ENCODE data around the gene POLR2E. TPM values are rescaled to one million over a fixed set of nuclear protein-coding genes. Genes with fewer than 3 reads are reported as not detected.

The POLR2E gene
- total RNA-seq, 1 donor from 2014 or later, result 267 TPM

DNA sequence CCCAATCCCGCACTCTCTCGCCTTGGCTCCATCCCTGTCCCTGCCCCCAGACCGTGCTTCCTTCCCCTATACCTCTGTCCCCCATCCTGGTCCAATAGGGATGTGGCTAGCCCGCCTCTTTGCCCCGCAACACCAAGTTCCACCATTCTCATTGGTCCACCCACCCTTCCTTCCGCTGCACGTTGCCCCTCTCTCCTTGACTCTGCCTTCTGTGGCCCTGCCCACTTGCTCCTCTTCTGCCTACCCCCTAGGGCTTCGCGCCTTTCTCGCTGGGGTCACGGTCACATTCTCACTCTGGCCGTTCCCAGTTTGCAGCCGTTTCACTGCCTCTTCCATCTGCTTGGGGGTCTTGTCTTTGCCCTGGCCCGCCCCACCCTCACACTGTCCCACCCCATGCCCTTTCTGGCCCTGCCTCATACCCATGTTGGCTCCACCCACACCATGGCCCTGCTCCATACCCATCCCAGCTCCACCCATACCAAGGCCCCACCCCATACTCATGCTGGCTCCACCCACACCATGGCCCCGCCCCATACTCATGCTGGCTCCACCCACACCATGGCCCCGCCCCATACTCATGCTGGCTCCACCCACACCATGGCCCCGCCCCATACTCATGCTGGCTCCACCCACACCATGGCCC lies 32.7 kb downstream of the POLR2E start:
- Histone ChIP-seq H3K36me3 (ENCODE audit: control insufficient read depth, insufficient read depth, low read length) (peaks cover 1% of the 10 kb centered on the region), H3K4me3 (ENCODE audit: low read depth, low read length) (no peak overlapping the region), H3K27me3 (ENCODE audit: control insufficient read depth, insufficient read depth, low read length) (peaks cover 19% of the 10 kb centered on the region)
- DNase-seq (ENCODE audit: low read depth), result no peak
- TF ChIP-seq, protein P1, sequence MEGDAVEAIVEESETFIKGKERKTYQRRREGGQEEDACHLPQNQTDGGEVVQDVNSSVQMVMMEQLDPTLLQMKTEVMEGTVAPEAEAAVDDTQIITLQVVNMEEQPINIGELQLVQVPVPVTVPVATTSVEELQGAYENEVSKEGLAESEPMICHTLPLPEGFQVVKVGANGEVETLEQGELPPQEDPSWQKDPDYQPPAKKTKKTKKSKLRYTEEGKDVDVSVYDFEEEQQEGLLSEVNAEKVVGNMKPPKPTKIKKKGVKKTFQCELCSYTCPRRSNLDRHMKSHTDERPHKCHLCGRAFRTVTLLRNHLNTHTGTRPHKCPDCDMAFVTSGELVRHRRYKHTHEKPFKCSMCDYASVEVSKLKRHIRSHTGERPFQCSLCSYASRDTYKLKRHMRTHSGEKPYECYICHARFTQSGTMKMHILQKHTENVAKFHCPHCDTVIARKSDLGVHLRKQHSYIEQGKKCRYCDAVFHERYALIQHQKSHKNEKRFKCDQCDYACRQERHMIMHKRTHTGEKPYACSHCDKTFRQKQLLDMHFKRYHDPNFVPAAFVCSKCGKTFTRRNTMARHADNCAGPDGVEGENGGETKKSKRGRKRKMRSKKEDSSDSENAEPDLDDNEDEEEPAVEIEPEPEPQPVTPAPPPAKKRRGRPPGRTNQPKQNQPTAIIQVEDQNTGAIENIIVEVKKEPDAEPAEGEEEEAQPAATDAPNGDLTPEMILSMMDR (IDR thresholded peaks at IDR 0.05; ENCODE audit: insufficient read depth, low read length, poor library complexity, severe bottlenecking), result no peak

DNA sequence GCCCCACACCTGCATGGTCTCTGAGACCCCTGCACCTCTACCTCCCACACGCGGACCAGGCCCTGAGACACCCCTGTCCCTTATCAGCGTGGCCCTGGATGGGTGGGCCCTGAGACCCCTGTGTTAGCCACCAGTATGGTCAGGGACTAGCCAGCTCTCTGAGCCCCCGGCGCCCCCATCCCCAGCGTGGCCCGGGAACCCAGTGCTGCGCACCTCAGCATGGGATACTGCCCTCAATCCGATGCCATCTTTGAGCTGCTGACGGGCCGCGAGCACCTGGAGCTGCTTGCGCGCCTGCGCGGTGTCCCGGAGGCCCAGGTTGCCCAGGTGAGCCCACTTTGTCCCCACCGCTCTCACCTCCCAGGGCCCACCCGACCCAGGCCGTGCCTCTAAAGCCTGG lies 33.2 kb downstream of the POLR2E start:
- no peak for DNase-seq (ENCODE audit: low read depth)
- peaks cover 1% of the 10 kb centered on the region for H3K36me3 ChIP-seq (ENCODE audit: control insufficient read depth, insufficient read depth, low read length)
- TF ChIP-seq, protein P1 (IDR thresholded peaks at IDR 0.05; ENCODE audit: insufficient read depth, low read length, poor library complexity, severe bottlenecking), result no peak
- no peak overlapping the region for H3K4me3 ChIP-seq (ENCODE audit: low read depth, low read length)
- peaks cover 14% of the 10 kb centered on the region for H3K27me3 ChIP-seq (ENCODE audit: control insufficient read depth, insufficient read depth, low read length)

DNA sequence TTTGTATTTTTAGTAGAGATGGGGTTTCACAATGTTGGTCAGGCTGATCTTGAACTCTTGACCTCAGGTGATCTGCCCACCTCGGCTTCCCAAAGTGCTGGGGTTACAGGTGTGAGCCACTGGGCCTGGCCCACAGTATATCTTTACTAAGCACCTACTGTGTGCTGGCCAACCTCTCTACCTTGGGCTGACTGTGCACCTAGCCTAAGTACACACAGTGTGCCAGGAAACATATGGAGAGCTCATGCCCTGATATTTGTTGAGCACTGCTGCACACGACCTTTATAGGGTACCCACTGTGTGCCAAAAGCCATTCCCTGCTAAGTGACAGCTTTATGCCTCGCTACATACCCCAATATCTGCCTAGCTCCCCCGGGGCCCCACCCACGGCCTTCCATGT lies 34.5 kb downstream of the POLR2E start:
- TF ChIP-seq, protein P1 (IDR thresholded peaks at IDR 0.05; ENCODE audit: insufficient read depth, low read length, poor library complexity, severe bottlenecking), result no peak
- Histone ChIP-seq H3K4me3 (ENCODE audit: low read depth, low read length) (no peak overlapping the region), H3K36me3 (ENCODE audit: control insufficient read depth, insufficient read depth, low read length) (peaks cover 1% of the 10 kb centered on the region), H3K27me3 (ENCODE audit: control insufficient read depth, insufficient read depth, low read length) (peaks cover 11% of the 10 kb centered on the region)
- no peak for DNase-seq (ENCODE audit: low read depth)

DNA sequence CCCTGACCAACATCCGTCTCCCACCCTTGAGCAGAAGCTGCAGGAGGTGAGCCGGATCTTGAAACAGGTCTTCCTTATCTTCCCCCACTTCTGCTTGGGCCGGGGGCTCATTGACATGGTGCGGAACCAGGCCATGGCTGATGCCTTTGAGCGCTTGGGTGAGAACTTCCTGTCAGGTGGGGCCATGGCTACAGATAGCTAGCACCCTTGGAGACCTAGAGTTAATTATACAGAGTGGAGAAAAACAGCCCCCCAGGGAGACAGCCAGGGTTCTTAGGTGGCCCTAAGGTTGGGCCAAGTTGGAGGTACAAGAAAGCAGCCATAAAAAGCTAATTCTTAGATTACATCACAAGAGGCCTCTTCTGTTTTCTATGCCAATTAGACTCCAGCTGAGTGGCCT lies 37.1 kb downstream of the POLR2E start:
- no peak for DNase-seq (ENCODE audit: low read depth)
- TF ChIP-seq, protein P1 (IDR thresholded peaks at IDR 0.05; ENCODE audit: insufficient read depth, low read length, poor library complexity, severe bottlenecking), result no peak
- peaks cover 3% of the 10 kb centered on the region for H3K36me3 ChIP-seq (ENCODE audit: control insufficient read depth, insufficient read depth, low read length)
- no peaks in the 10 kb centered on the region for H3K27me3 ChIP-seq (ENCODE audit: control insufficient read depth, insufficient read depth, low read length)
- no peak overlapping the region for H3K4me3 ChIP-seq (ENCODE audit: low read depth, low read length)

DNA sequence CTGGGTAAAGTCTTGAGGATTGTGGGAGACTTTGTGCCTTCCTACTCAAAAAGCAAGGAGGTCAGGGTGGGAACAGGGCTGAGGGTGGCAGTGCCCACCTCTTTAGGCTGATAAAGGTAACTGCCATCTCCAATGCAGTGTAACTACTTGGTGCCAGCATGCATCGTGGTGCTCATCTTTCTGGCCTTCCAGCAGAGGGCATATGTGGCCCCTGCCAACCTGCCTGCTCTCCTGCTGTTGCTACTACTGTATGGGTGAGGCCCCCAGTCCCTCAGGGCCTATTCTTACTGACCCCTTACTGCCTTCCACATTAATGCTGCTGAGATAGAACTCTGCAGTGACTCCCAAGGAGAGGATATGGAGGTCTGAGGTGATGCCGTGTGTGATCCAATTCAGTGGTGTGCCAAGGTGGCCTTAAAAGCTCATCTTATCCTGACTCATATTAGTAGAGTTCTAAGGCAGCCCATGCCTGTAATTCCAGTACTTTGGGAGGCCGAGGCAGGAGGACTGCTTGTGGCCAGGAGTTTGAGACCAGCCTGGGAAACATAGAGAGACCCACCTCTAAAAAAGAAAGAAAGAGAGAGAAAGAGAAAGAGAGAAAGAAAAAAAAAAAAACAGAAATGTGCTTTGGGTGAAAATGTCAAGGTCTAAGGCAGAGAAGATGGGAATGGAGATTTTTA lies 37.9 kb downstream of the POLR2E start:
- TF ChIP-seq, protein P1 (IDR thresholded peaks at IDR 0.05; ENCODE audit: insufficient read depth, low read length, poor library complexity, severe bottlenecking), result no peak
- DNase-seq (ENCODE audit: low read depth), result no peak
- Histone ChIP-seq H3K27me3 (ENCODE audit: control insufficient read depth, insufficient read depth, low read length) (no peaks in the 10 kb centered on the region), H3K36me3 (ENCODE audit: control insufficient read depth, insufficient read depth, low read length) (peaks cover 3% of the 10 kb centered on the region), H3K4me3 (ENCODE audit: low read depth, low read length) (no peak overlapping the region)
